HG02884 (cell line): ENCODE results near the gene ALLC.
"Not testable (repeated sequence)": the region's sequence is repeated elsewhere in the genome, so short reads cannot be mapped to it uniquely, and the experiment has no call there.

Source experiments
- ATAC-seq: cut with Tn5 transposase; IDR thresholded peaks from one replicate; pipeline ENCODE4 v1.9.1; 2021; ENCODE audit warnings: mild to moderate bottlenecking, moderate library complexity; ENCODE audit not compliant: unreplicated experiment

Gene ALLC

GRCh38 chr2:3657881-3658280 is at the start of gene ALLC:
Gene ALLC (plus strand): TSS chr2:3658200. CDS start chr2:3671158, 12,958 bp downstream.
- ATAC-seq, result no peak

- ATAC-seq, result peak; percentile 6
Measured at GRCh38 chr2:3608373-3609278, 49.4 kb upstream of the ALLC start.

- ATAC-seq, result peak; percentile 64
Measured at GRCh38 chr2:3609279-3609673, 48.7 kb upstream of the ALLC start.

- ATAC-seq, result no peak
Measured at GRCh38 chr2:3610415-3610814, 47.6 kb upstream of the ALLC start.

GRCh38 chr2:3610881-3611505 is 47.0 kb upstream of the ALLC start:
- ATAC-seq, result no peak

GRCh38 chr2:3611589-3611988 is 46.4 kb upstream of the ALLC start:
- no peak for ATAC-seq

- ATAC-seq, result no peak
Measured at GRCh38 chr2:3612639-3613523, 45.1 kb upstream of the ALLC start.

- no peak for ATAC-seq
Measured at GRCh38 chr2:3613524-3613905, 44.5 kb upstream of the ALLC start.

GRCh38 chr2:3614743-3615142 is 43.3 kb upstream of the ALLC start:
- ATAC-seq, result not testable (repeated sequence)

GRCh38 chr2:3615541-3616200 is 42.3 kb upstream of the ALLC start:
- ATAC-seq, result not testable (repeated sequence)

GRCh38 chr2:3616435-3617197 is 41.4 kb upstream of the ALLC start:
- not testable (repeated sequence) for ATAC-seq

GRCh38 chr2:3617198-3617890 is 40.7 kb upstream of the ALLC start:
- ATAC-seq, result no peak

GRCh38 chr2:3618367-3618766 is 39.6 kb upstream of the ALLC start:
- ATAC-seq, result no peak

GRCh38 chr2:3619033-3619432 is 39.0 kb upstream of the ALLC start:
- no peak for ATAC-seq

- not testable (repeated sequence) for ATAC-seq
Measured at GRCh38 chr2:3619661-3620060, 38.3 kb upstream of the ALLC start.

- ATAC-seq, result no peak
Measured at GRCh38 chr2:3620834-3621233, 37.2 kb upstream of the ALLC start.

GRCh38 chr2:3622967-3623366 is 35.0 kb upstream of the ALLC start:
- no peak for ATAC-seq

- ATAC-seq, result no peak
Measured at GRCh38 chr2:3624059-3624794, 33.8 kb upstream of the ALLC start.

GRCh38 chr2:3625186-3625585 is 32.8 kb upstream of the ALLC start:
- ATAC-seq, result no peak
